HepG2 (cell line): Measurements from ENCODE around the gene PPP1R14D. TPM values are rescaled to one million over a fixed set of nuclear protein-coding genes. Genes with fewer than 3 reads are reported as not detected.

Experiments used
- KDM5B ChIP-seq: sonication (generic); formaldehyde crosslinking; IDR thresholded peaks from 2 replicates; pipeline ENCODE4 v1.4.0; 2020; ENCODE audit warnings: missing genetic modification reagents, mild to moderate bottlenecking, borderline replicate concordance
- RXRB ChIP-seq: IDR thresholded peaks from 2 replicates; pipeline ENCODE4 v1.6.1; 2016; ENCODE audit warnings: borderline replicate concordance, missing genetic modification reagents, missing compliant biosample characterization
- TBL1XR1 ChIP-seq: fragments of 150-350 bp; IDR thresholded peaks from 2 replicates; pipeline ENCODE4 v1.6.1; 2014; ENCODE audit warnings: borderline replicate concordance, low read length; ENCODE audit not compliant: partially characterized antibody
- ZBTB7B ChIP-seq: sonication (generic); formaldehyde crosslinking; IDR thresholded peaks from 2 replicates; pipeline ENCODE4 v1.4.0; 2020; ENCODE audit warnings: missing genetic modification reagents
- ZKSCAN8 ChIP-seq: IDR thresholded peaks from 2 replicates; pipeline ENCODE4 v1.6.1; 2016; ENCODE audit warnings: borderline replicate concordance, missing genetic modification reagents, missing compliant biosample characterization
- ZNF446 ChIP-seq: sonication (generic); formaldehyde crosslinking; IDR thresholded peaks from 2 replicates; pipeline ENCODE4 v1.5.0; 2020; ENCODE audit warnings: mild to moderate bottlenecking, missing genetic modification reagents
- ZNF782 ChIP-seq: sonication (generic); formaldehyde crosslinking; IDR thresholded peaks from 2 replicates; pipeline ENCODE4 v1.4.0; 2020; ENCODE audit warnings: missing genetic modification reagents, mild to moderate bottlenecking, borderline replicate concordance
- polyA plus RNA-seq, 8 experiments: library from polyadenylated mRNA; depleted of rRNA in 3 of 8; stranded (reverse) in 7 of 8; unstranded in 1 of 8; fragments of >200 nt; fragmentation: Illumina TruSeq in 4 of 8; extraction: Trizol in 4 of 8; gene quantifications; 2 replicates each; pipeline versions ENCODE4 v1.2.1 to v1.2.3, GENCODE V29; 2011 to 2016; ENCODE audit warnings: low read depth in 4 of 8, missing spikeins in 1 of 8, mixed read lengths in 1 of 8; ENCODE audit not compliant: insufficient read depth in 1 of 8
- total RNA-seq, 5 experiments: library from RNA; depleted of rRNA; stranded (reverse); fragments of >200 nt; fragmentation: Illumina TruSeq; extraction: Trizol; gene quantifications; 2 replicates each; pipeline ENCODE4 v1.2.3, GENCODE V29; 2016; ENCODE audit warnings: low read depth in 1 of 5
- TF ChIP-seq, protein P1 (sequence below): sonication (generic); formaldehyde crosslinking; IDR thresholded peaks from 2 replicates; pipeline ENCODE4 v1.4.0; 2020; ENCODE audit warnings: missing genetic modification reagents
- TF ChIP-seq, protein P2 (sequence below): sonication (generic); formaldehyde crosslinking; IDR thresholded peaks from 2 replicates; pipeline ENCODE4 v1.4.0; 2020; ENCODE audit warnings: mild to moderate bottlenecking, missing genetic modification reagents
- TF ChIP-seq, protein P3 (sequence below), 2 experiments: IDR thresholded peaks; 2 replicates each; pipeline ENCODE4 v1.6.1; 2011 to 2012; ENCODE audit warnings: low read length in 2 of 2, borderline replicate concordance in 1 of 2, low read depth in 1 of 2, mild to moderate bottlenecking in 1 of 2, moderate library complexity in 1 of 2
- TF ChIP-seq, protein P4 (sequence below): fragments of 450-650 bp; IDR thresholded peaks from 2 replicates; pipeline ENCODE4 v1.6.1; 2016
- TF ChIP-seq, protein P5 (sequence below): sonication (generic); formaldehyde crosslinking; IDR thresholded peaks from 2 replicates; pipeline ENCODE4 v1.5.1; 2020; ENCODE audit warnings: missing genetic modification reagents, mild to moderate bottlenecking, borderline replicate concordance
- TF ChIP-seq, protein P6 (sequence below): sonication (generic); formaldehyde crosslinking; IDR thresholded peaks from 2 replicates; pipeline ENCODE4 v1.4.0; 2020; ENCODE audit warnings: mild to moderate bottlenecking, low read depth, missing genetic modification reagents

PPP1R14D gene
- total and polyA plus RNA-seq, 2 of the 13 experiments (the other 11 are each of a cell fraction or from before 2014, with no cell fraction given): 0.53 to 0.55 TPM

DNA sequence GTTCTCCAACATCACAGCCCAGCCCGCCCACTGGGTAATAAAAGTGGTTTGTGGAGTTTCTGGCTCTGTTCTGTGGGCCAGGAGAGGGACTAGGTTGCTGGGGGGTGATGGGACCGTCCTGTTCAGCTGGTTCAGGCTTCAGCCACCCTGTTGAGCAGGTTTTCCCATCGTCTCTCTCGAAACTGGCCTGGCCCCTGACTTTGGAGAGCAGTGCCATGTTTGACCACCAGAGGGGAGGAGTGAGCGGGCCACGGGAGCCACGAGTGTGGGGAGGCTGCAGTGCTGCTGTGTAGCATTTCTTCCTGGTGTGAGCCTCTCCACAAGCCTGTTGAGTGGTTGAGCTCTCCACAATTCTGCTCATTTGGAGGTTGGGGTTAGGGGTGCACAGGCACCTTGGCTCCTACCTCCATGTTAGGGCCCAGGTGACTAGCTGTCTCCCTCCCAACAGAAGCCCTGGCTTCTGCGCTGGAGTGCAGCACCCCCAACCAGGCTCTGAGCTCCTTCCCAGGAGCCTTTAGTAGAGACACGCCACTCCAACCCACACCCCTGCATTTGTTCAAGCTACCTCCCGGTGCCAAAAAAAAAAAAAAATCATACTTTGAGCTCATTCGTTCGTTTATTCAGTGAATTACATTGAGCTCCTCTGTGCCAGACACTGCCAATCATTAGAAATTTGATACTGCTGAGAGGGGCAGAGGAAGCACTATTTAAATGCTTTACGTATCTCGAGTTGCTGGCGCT lies 29.3 kb upstream of the PPP1R14D start (continued):
- TF ChIP-seq, protein P1, sequence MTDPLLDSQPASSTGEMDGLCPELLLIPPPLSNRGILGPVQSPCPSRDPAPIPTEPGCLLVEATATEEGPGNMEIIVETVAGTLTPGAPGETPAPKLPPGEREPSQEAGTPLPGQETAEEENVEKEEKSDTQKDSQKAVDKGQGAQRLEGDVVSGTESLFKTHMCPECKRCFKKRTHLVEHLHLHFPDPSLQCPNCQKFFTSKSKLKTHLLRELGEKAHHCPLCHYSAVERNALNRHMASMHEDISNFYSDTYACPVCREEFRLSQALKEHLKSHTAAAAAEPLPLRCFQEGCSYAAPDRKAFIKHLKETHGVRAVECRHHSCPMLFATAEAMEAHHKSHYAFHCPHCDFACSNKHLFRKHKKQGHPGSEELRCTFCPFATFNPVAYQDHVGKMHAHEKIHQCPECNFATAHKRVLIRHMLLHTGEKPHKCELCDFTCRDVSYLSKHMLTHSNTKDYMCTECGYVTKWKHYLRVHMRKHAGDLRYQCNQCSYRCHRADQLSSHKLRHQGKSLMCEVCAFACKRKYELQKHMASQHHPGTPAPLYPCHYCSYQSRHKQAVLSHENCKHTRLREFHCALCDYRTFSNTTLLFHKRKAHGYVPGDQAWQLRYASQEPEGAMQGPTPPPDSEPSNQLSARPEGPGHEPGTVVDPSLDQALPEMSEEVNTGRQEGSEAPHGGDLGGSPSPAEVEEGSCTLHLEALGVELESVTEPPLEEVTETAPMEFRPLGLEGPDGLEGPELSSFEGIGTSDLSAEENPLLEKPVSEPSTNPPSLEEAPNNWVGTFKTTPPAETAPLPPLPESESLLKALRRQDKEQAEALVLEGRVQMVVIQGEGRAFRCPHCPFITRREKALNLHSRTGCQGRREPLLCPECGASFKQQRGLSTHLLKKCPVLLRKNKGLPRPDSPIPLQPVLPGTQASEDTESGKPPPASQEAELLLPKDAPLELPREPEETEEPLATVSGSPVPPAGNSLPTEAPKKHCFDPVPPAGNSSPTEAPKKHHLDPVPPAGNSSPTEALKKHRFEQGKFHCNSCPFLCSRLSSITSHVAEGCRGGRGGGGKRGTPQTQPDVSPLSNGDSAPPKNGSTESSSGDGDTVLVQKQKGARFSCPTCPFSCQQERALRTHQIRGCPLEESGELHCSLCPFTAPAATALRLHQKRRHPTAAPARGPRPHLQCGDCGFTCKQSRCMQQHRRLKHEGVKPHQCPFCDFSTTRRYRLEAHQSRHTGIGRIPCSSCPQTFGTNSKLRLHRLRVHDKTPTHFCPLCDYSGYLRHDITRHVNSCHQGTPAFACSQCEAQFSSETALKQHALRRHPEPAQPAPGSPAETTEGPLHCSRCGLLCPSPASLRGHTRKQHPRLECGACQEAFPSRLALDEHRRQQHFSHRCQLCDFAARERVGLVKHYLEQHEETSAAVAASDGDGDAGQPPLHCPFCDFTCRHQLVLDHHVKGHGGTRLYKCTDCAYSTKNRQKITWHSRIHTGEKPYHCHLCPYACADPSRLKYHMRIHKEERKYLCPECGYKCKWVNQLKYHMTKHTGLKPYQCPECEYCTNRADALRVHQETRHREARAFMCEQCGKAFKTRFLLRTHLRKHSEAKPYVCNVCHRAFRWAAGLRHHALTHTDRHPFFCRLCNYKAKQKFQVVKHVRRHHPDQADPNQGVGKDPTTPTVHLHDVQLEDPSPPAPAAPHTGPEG (CRISPR knock-in tag): no peak
- TF ChIP-seq, protein P2, sequence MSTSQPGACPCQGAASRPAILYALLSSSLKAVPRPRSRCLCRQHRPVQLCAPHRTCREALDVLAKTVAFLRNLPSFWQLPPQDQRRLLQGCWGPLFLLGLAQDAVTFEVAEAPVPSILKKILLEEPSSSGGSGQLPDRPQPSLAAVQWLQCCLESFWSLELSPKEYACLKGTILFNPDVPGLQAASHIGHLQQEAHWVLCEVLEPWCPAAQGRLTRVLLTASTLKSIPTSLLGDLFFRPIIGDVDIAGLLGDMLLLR (CRISPR knock-in tag): no peak
- TF ChIP-seq KDM5B (CRISPR knock-in tag): no peak
- TF ChIP-seq, protein P3, sequence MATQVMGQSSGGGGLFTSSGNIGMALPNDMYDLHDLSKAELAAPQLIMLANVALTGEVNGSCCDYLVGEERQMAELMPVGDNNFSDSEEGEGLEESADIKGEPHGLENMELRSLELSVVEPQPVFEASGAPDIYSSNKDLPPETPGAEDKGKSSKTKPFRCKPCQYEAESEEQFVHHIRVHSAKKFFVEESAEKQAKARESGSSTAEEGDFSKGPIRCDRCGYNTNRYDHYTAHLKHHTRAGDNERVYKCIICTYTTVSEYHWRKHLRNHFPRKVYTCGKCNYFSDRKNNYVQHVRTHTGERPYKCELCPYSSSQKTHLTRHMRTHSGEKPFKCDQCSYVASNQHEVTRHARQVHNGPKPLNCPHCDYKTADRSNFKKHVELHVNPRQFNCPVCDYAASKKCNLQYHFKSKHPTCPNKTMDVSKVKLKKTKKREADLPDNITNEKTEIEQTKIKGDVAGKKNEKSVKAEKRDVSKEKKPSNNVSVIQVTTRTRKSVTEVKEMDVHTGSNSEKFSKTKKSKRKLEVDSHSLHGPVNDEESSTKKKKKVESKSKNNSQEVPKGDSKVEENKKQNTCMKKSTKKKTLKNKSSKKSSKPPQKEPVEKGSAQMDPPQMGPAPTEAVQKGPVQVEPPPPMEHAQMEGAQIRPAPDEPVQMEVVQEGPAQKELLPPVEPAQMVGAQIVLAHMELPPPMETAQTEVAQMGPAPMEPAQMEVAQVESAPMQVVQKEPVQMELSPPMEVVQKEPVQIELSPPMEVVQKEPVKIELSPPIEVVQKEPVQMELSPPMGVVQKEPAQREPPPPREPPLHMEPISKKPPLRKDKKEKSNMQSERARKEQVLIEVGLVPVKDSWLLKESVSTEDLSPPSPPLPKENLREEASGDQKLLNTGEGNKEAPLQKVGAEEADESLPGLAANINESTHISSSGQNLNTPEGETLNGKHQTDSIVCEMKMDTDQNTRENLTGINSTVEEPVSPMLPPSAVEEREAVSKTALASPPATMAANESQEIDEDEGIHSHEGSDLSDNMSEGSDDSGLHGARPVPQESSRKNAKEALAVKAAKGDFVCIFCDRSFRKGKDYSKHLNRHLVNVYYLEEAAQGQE (IDR thresholded peaks at IDR 0.05; ENCODE audit: borderline replicate concordance in 1 of 2, low read depth in 1 of 2, low read length in 2 of 2): no peak
- TF ChIP-seq ZNF782 (CRISPR knock-in tag): no peak
- TF ChIP-seq ZNF446 (CRISPR knock-in tag): no peak
- no peak for TF ChIP-seq TBL1XR1
- TF ChIP-seq, protein P4, sequence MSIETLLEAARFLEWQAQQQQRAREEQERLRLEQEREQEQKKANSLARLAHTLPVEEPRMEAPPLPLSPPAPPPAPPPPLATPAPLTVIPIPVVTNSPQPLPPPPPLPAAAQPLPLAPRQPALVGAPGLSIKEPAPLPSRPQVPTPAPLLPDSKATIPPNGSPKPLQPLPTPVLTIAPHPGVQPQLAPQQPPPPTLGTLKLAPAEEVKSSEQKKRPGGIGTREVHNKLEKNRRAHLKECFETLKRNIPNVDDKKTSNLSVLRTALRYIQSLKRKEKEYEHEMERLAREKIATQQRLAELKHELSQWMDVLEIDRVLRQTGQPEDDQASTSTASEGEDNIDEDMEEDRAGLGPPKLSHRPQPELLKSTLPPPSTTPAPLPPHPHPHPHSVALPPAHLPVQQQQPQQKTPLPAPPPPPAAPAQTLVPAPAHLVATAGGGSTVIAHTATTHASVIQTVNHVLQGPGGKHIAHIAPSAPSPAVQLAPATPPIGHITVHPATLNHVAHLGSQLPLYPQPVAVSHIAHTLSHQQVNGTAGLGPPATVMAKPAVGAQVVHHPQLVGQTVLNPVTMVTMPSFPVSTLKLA: no peak
- TF ChIP-seq, protein P5, sequence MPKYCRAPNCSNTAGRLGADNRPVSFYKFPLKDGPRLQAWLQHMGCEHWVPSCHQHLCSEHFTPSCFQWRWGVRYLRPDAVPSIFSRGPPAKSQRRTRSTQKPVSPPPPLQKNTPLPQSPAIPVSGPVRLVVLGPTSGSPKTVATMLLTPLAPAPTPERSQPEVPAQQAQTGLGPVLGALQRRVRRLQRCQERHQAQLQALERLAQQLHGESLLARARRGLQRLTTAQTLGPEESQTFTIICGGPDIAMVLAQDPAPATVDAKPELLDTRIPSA (CRISPR knock-in tag): no peak
- TF ChIP-seq, protein P6, sequence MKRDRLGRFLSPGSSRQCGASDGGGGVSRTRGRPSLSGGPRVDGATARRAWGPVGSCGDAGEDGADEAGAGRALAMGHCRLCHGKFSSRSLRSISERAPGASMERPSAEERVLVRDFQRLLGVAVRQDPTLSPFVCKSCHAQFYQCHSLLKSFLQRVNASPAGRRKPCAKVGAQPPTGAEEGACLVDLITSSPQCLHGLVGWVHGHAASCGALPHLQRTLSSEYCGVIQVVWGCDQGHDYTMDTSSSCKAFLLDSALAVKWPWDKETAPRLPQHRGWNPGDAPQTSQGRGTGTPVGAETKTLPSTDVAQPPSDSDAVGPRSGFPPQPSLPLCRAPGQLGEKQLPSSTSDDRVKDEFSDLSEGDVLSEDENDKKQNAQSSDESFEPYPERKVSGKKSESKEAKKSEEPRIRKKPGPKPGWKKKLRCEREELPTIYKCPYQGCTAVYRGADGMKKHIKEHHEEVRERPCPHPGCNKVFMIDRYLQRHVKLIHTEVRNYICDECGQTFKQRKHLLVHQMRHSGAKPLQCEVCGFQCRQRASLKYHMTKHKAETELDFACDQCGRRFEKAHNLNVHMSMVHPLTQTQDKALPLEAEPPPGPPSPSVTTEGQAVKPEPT (CRISPR knock-in tag): no peak
- TF ChIP-seq RXRB (CRISPR knock-in tag): peak; percentile 30; the same call in 1 of the 2 replicates
- no peak for TF ChIP-seq ZKSCAN8 (CRISPR knock-in tag)
- no peak for TF ChIP-seq ZBTB7B (CRISPR knock-in tag)
